HEK293 (cell line): ENCODE results near the gene HID1.

ENCODE experiments used
- CTCF ChIA-PET: fragments of 350-600 bp; formaldehyde crosslinking; extraction: SDS; loops from one replicate; lab custom pipeline; 2021; ENCODE audit warnings: antibody characterized with exemption; lab: Yijun Ruan, JAX
- POLR2A ChIA-PET: fragments of 300-600 bp; formaldehyde crosslinking; extraction: SDS; loops from one replicate; lab custom pipeline; 2020; ENCODE audit warnings: antibody characterized with exemption, inconsistent platforms; lab: Yijun Ruan, JAX
- H3K27ac ChIP-seq: fragments of 200-500 bp; sonication (Bioruptor generic); 2 replicates; pipeline ENCODE4 v1.5.1; 2014; ENCODE audit warnings: low read depth, low read length, control low read depth, inconsistent platforms; ENCODE audit errors: extremely low read depth
- H3K36me3 ChIP-seq, 2 experiments: fragments of 200-500 bp in 1 of 2; sonication (Bioruptor generic) in 1 of 2; 1 replicate in 1 of 2; 2 replicates in 1 of 2; pipeline ENCODE4 v1.5.1; 2014 to 2017; ENCODE audit warnings: inconsistent platforms in 2 of 2, low read length in 2 of 2; ENCODE audit not compliant: control insufficient read depth in 2 of 2, insufficient read depth in 1 of 2
- H3K4me1 ChIP-seq: fragments of 200-500 bp; sonication (Bioruptor generic); 2 replicates; pipeline ENCODE4 v1.5.1; 2014; ENCODE audit warnings: mild to moderate bottlenecking, low read length, inconsistent platforms; ENCODE audit not compliant: control insufficient read depth, insufficient read depth
- H3K4me3 ChIP-seq: 2 replicates; pipeline ENCODE4 v1.5.1; 2011; ENCODE audit warnings: low read depth, mild to moderate bottlenecking, control low read depth, low read length, moderate library complexity
- H3K9me3 ChIP-seq: fragments of 200-500 bp; sonication (Bioruptor generic); 2 replicates; pipeline ENCODE4 v1.5.1; 2014; ENCODE audit warnings: low read depth, low read length, inconsistent platforms; ENCODE audit not compliant: control insufficient read depth, insufficient read depth
- IKZF3 ChIP-seq: fragments of 450-650 bp; IDR thresholded peaks from 2 replicates; pipeline ENCODE4 v1.5.0; 2018; ENCODE audit warnings: missing biosample characterization, mild to moderate bottlenecking, missing genetic modification characterization, moderate library complexity
- MEIS1 ChIP-seq: sonication (generic); formaldehyde crosslinking; IDR thresholded peaks from 2 replicates; pipeline ENCODE4 v1.8.1; 2022; ENCODE audit warnings: missing genetic modification reagents, mild to moderate bottlenecking, borderline replicate concordance
- SP7 ChIP-seq: fragments of 450-650 bp; formaldehyde crosslinking; IDR thresholded peaks from 2 replicates; pipeline ENCODE4 v1.5.1; 2016; ENCODE audit warnings: missing biosample characterization, missing genetic modification characterization
- ZBTB17 ChIP-seq: fragments of 450-650 bp; formaldehyde crosslinking; IDR thresholded peaks from 2 replicates; pipeline ENCODE4 v1.5.1; 2016; ENCODE audit warnings: missing biosample characterization, missing genetic modification characterization
- ZNF10 ChIP-seq: fragments of 450-650 bp; formaldehyde crosslinking; IDR thresholded peaks from 2 replicates; pipeline ENCODE4 v1.5.1; 2017; ENCODE audit warnings: missing biosample characterization, missing genetic modification characterization
- ZNF121 ChIP-seq: fragments of 450-650 bp; formaldehyde crosslinking; IDR thresholded peaks from 2 replicates; pipeline ENCODE4 v1.5.1; 2016; ENCODE audit warnings: missing biosample characterization, missing genetic modification characterization
- ZNF132 ChIP-seq: fragments of 450-650 bp; formaldehyde crosslinking; IDR thresholded peaks from 2 replicates; pipeline ENCODE4 v1.5.1; 2017; ENCODE audit warnings: missing biosample characterization, missing genetic modification characterization, borderline replicate concordance
- ZNF138 ChIP-seq: fragments of 450-650 bp; formaldehyde crosslinking; IDR thresholded peaks from 2 replicates; pipeline ENCODE4 v1.5.1; 2016; ENCODE audit warnings: missing biosample characterization, missing genetic modification characterization, borderline replicate concordance
- ZNF19 ChIP-seq: fragments of 450-650 bp; formaldehyde crosslinking; IDR thresholded peaks from 2 replicates; pipeline ENCODE4; 2016; ENCODE audit warnings: missing biosample characterization, missing genetic modification characterization, low read depth
- ZNF2 ChIP-seq: fragments of 450-650 bp; formaldehyde crosslinking; IDR thresholded peaks from 2 replicates; pipeline ENCODE4 v1.5.1; 2016; ENCODE audit warnings: missing biosample characterization, missing genetic modification characterization
- ZNF214 ChIP-seq: fragments of 450-650 bp; formaldehyde crosslinking; IDR thresholded peaks from 2 replicates; pipeline ENCODE4 v1.5.1; 2017; ENCODE audit warnings: missing biosample characterization, mild to moderate bottlenecking, missing genetic modification characterization, borderline replicate concordance
- ZNF366 ChIP-seq: fragments of 450-650 bp; formaldehyde crosslinking; conservative IDR thresholded peaks from 2 replicates; pipeline ENCODE4 v1.5.1; 2016; ENCODE audit warnings: missing biosample characterization, missing genetic modification characterization
- ZNF529 ChIP-seq: fragments of 450-650 bp; formaldehyde crosslinking; IDR thresholded peaks from 2 replicates; pipeline ENCODE4 v1.5.1; 2017; ENCODE audit warnings: missing genetic modification characterization, missing biosample characterization; ENCODE audit not compliant: insufficient replicate concordance
- ZNF555 ChIP-seq: fragments of 450-650 bp; formaldehyde crosslinking; conservative IDR thresholded peaks from 2 replicates; pipeline ENCODE4 v1.5.1; 2017; ENCODE audit warnings: missing biosample characterization, mild to moderate bottlenecking, missing genetic modification characterization, inconsistent platforms
- ZNF561 ChIP-seq: fragments of 450-650 bp; IDR thresholded peaks from 2 replicates; pipeline ENCODE4 v1.5.1; 2018; ENCODE audit warnings: missing biosample characterization, missing genetic modification characterization, borderline replicate concordance
- ZNF585B ChIP-seq: fragments of 450-650 bp; formaldehyde crosslinking; IDR thresholded peaks from 2 replicates; pipeline ENCODE4 v1.5.1; 2016; ENCODE audit warnings: missing biosample characterization, missing genetic modification characterization
- ZNF600 ChIP-seq: fragments of 450-650 bp; formaldehyde crosslinking; IDR thresholded peaks from 2 replicates; pipeline ENCODE4 v1.5.1; 2016; ENCODE audit warnings: missing biosample characterization, missing genetic modification characterization
- ZNF654 ChIP-seq: fragments of 450-650 bp; formaldehyde crosslinking; IDR thresholded peaks from 2 replicates; pipeline ENCODE4 v1.5.1; 2016; ENCODE audit warnings: low read depth, missing biosample characterization, missing genetic modification characterization
- ZNF658 ChIP-seq: fragments of 450-650 bp; formaldehyde crosslinking; IDR thresholded peaks from 2 replicates; pipeline ENCODE4; 2016; ENCODE audit warnings: missing biosample characterization, missing genetic modification characterization
- ZNF830 ChIP-seq: fragments of 450-650 bp; IDR thresholded peaks from 2 replicates; pipeline ENCODE4 v1.5.0; 2018; ENCODE audit warnings: missing biosample characterization, missing genetic modification characterization, low read depth, mild to moderate bottlenecking, moderate library complexity
- ZSCAN30 ChIP-seq: fragments of 450-650 bp; IDR thresholded peaks from 2 replicates; pipeline ENCODE4 v1.5.1; 2018; ENCODE audit warnings: missing biosample characterization, mild to moderate bottlenecking, missing genetic modification characterization, moderate library complexity
- TF ChIP-seq, protein P1 (sequence below): fragments of 450-650 bp; formaldehyde crosslinking; IDR thresholded peaks from 2 replicates; pipeline ENCODE4 v1.5.1; 2016; ENCODE audit warnings: missing biosample characterization, missing genetic modification characterization
- TF ChIP-seq, protein P2 (sequence below): fragments of 450-650 bp; formaldehyde crosslinking; IDR thresholded peaks from 2 replicates; pipeline ENCODE4 v1.5.1; 2016; ENCODE audit warnings: missing biosample characterization, missing genetic modification characterization
- TF ChIP-seq, protein P3 (sequence below): fragments of 450-650 bp; formaldehyde crosslinking; IDR thresholded peaks from 2 replicates; pipeline ENCODE4 v1.5.1; 2016; ENCODE audit warnings: missing biosample characterization, missing genetic modification characterization, borderline replicate concordance

HID1 gene

DNA sequence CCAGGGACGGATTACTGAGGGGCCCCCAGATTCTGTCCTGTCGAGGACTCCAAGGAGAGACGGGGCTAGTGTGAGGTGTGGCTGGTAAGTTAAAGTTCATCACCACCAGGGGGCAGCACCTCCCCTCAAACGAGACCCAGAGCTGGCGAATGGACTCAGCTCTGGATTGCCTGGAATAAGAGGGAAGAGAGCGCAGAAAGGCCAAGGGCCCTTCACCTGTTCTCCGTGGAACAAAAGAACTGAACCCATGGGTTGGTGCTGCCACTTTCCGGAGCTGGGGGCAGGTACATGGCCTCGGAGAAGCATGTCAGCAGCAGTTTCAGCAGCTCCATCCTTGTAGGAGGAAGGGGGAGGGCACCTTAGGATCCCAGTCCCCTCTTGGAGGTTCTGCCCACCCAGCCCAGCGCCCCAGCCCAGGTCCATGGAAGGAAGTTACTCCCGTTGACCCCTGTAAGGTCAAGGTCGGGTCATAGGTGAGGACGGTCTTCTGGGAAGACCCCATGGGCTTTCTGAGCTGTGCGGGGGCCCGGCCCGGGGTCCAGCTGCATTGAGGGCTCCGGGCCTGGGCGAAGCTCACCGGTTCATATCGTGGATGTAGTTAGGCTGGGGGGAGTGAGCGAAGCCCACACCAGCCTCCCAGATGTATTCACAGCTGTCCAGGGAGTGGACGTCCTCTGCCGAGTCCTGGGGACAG, 10.8 kb downstream of the HID1 start:
- ChIA-PET POLR2A (interaction anchor here (0.6 to 2.3 kb wide), 16 partner anchors 11 to 1797 kb away, joined by 3 to 34 read pairs (median 5); partner anchors contain the start of genes ARMC7, CDR2L, FDXR and HID1), CTCF (interaction anchor here (0.6 to 7.6 kb wide), 60 partner anchors 9 to 788 kb away, joined by 3 to 100 read pairs (median 6); partner anchors contain the start of genes ARMC7, ATP5PD, CDR2L and FDXR)
- Histone ChIP-seq H3K36me3 (peaks cover 0 to 12% of the 10 kb centered on the region in 2 experiments; a peak in 2 of 3 replicates), H3K9me3 (no peaks in the 10 kb centered on the region)
- TF ChIP-seq, protein P1, sequence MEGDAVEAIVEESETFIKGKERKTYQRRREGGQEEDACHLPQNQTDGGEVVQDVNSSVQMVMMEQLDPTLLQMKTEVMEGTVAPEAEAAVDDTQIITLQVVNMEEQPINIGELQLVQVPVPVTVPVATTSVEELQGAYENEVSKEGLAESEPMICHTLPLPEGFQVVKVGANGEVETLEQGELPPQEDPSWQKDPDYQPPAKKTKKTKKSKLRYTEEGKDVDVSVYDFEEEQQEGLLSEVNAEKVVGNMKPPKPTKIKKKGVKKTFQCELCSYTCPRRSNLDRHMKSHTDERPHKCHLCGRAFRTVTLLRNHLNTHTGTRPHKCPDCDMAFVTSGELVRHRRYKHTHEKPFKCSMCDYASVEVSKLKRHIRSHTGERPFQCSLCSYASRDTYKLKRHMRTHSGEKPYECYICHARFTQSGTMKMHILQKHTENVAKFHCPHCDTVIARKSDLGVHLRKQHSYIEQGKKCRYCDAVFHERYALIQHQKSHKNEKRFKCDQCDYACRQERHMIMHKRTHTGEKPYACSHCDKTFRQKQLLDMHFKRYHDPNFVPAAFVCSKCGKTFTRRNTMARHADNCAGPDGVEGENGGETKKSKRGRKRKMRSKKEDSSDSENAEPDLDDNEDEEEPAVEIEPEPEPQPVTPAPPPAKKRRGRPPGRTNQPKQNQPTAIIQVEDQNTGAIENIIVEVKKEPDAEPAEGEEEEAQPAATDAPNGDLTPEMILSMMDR (tag by site-specific recombination), result peak; percentile 63
- no peak for TF ChIP-seq ZNF585B (tag by site-specific recombination)
- TF ChIP-seq, protein P2, sequence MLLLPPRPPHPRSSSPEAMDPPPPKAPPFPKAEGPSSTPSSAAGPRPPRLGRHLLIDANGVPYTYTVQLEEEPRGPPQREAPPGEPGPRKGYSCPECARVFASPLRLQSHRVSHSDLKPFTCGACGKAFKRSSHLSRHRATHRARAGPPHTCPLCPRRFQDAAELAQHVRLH (tag by site-specific recombination), result no peak
- no peak for TF ChIP-seq ZNF19 (tag by site-specific recombination)
- peak; percentile 49; the same call in 1 of the 2 replicates for TF ChIP-seq ZBTB17 (tag by site-specific recombination)
- 0 out of 2 replicates have a peak, but pooled peaks have one; percentile 17 for TF ChIP-seq ZNF366
- no peak for TF ChIP-seq MEIS1 (CRISPR knock-in tag)
- peak; percentile 56; the same call in 1 of the 2 replicates for TF ChIP-seq ZNF2
- TF ChIP-seq, protein P3, sequence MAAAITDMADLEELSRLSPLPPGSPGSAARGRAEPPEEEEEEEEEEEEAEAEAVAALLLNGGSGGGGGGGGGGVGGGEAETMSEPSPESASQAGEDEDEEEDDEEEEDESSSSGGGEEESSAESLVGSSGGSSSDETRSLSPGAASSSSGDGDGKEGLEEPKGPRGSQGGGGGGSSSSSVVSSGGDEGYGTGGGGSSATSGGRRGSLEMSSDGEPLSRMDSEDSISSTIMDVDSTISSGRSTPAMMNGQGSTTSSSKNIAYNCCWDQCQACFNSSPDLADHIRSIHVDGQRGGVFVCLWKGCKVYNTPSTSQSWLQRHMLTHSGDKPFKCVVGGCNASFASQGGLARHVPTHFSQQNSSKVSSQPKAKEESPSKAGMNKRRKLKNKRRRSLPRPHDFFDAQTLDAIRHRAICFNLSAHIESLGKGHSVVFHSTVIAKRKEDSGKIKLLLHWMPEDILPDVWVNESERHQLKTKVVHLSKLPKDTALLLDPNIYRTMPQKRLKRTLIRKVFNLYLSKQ, result no peak
- TF ChIP-seq IKZF3 (tag by site-specific recombination), result peak; percentile 89
- no peak for TF ChIP-seq ZNF658 (tag by site-specific recombination)
- TF ChIP-seq ZNF555 (tag by site-specific recombination), result no peak
- no peak for TF ChIP-seq ZNF138 (tag by site-specific recombination)
- 0 out of 2 replicates have a peak, but pooled peaks have one; percentile 23 for TF ChIP-seq ZSCAN30
- TF ChIP-seq ZNF529, result no peak
- peak; percentile 70; the same call in 1 of the 2 replicates for TF ChIP-seq ZNF10
- no peak for TF ChIP-seq ZNF214 (tag by site-specific recombination)
- TF ChIP-seq ZNF830 (tag by site-specific recombination), result no peak
- TF ChIP-seq ZNF132 (tag by site-specific recombination), result no peak
- TF ChIP-seq ZNF561 (tag by site-specific recombination), result no peak
- 0 out of 2 replicates have a peak, but pooled peaks have one; percentile 25 for TF ChIP-seq SP7 (tag by site-specific recombination)
- peak; percentile 89 for TF ChIP-seq ZNF654 (tag by site-specific recombination)
- peak; percentile 45; the same call in 1 of the 2 replicates for TF ChIP-seq ZNF600 (tag by site-specific recombination)
- no peak for TF ChIP-seq ZNF121 (tag by site-specific recombination)
- TF ChIP-seq, all 188 proteins: peak for 10
- H3K4me1 ChIP-seq, result no peaks in the 10 kb centered on the region
- no peak overlapping the region for H3K27ac ChIP-seq
- no peak overlapping the region for H3K4me3 ChIP-seq
